NCI-H128 (cell line): ENCODE results near the gene PRKAR1A.

Experiments used
- DNase-seq: peaks from one replicate; lab custom pipeline; 2025; ENCODE audit not compliant: unreplicated experiment; lab: John Stamatoyannopoulos, UW

The PRKAR1A gene

DNA sequence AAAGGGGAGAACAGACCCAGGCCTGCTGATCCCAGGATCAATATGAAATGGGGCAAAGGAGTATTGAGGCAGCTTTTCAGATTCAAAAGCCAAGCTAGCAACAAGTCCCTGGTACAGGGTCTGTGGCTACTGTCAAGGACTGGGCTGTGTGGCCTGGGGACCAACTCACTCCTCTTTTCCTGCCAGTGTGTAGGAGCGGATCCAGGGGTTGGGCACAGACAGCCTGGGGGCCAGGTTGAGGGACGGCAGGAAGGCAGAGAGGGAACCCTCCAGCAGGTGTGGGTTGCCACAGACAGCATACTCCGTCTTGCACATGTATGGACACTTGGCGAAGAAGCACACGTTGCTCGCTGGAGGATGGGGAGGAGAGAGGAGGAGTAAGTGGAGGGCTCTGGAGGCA is 29.6 kb downstream of the PRKAR1A start:
- no peak for DNase-seq

DNA sequence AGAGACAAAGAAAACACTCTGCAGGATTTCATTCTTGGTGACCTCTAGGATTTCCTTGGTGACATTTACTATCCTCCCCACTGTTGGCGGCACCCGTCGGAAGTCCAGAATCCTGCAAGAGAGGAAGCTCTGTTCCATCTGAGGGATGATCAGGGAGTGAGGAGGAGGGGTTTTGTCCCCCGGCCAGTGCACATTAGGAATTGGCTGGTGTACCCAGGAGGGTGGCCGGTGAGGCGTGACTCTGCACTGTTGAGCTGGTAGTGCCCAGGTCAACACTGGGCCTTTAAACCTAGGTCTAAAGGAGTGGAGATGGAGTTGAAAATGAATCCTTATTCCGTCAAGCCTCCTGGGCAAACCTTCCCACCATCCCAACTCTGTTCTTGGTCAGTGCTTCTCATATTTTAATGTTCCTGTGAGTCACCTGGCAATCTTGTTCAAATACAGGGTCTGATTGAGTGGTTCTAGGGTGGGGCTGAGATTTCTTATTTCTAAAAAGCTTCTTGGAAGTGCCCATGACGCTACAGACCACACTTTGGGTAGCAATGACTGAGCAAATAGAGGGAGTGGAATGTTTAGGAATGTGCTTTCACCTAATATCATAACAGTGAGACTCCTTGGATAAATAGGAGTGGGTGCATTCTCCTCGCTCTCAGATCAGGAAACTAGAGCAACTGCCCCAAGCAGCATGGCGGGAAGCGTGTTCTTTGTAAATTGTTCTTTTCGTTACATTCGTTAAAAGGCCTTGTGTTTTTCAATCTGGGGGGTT is 30.7 kb downstream of the PRKAR1A start:
- DNase-seq, result no peak

GRCh38 chr17:68544111-68544915 is 32.1 kb downstream of the PRKAR1A start:
- DNase-seq, result no peak

DNA sequence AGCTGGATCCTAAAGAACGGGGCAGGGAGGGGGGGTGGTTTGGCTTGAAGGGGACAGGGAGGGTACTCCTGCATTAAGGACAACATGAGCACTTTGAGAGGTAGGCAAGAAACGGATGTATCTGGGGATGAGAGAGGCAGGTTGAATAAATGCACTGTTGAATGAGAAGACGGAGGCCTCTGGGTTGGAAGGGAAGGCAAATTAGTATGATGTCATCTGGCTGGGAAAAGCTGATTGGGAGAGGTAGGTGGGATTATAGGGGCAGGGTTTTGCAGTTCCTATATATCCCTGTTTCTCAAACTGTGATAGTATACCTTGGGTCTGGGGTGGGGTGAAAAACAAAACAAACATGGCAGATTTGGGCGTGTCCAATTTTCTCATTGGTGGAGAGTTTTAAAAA is 44.3 kb downstream of the PRKAR1A start:
- no peak for DNase-seq

DNA sequence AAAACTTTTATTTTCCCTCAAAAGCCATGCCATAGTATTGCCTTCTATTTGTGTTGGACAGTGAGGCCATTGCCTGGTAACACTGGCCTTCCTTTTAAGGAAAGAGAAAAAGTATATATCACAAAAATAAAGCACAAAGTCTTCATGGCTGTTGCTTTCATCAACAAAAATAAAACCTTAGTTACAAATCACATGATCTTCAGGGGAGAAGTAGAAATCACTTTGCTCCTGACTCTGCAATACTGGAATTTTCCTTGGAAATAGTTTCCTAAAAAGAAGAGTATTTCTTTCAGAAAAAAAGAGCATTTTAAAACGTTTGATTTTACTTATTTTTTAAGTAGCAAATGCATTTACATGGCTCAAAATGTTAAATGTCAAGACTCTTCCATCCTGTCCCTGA is 47.1 kb downstream of the PRKAR1A start:
- DNase-seq, result no peak

DNA sequence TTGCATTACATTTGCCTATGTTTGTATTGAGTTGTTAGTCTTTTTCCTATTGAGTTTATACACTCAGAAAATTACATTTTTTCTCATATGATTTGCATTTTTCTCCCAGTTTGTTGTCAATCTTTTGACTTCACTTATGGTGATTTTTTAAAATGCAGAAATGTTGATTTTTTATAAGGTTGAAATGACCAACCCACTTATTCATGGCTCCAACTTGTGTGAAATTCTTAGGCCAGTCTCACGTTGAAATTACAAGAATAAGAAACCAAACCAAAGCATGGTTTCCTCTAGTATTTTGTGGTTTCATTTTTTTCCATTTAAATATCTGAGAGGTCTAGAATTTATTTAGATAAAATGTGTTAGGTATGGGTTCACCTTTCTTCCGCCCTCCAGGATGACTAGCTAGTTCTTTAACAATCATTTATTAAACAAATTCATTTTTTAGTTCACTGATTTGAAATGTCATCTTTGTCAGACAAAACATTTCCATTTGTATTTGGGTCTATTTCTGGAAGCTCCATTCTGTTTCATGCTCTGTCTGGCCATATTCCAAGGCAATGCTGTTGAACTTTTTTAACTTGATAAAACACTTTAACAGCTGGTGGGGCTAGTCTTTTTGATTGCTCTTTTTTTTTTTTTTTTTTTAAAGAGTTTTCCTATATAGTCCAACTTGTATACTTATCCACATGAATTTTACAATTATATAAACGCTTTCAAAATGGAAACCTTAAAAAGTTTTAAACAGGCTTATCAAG is 48.9 kb downstream of the PRKAR1A start:
- DNase-seq, result no peak

GRCh38 chr17:68562736-68563135 is 50.5 kb downstream of the PRKAR1A start:
- no peak for DNase-seq

DNA sequence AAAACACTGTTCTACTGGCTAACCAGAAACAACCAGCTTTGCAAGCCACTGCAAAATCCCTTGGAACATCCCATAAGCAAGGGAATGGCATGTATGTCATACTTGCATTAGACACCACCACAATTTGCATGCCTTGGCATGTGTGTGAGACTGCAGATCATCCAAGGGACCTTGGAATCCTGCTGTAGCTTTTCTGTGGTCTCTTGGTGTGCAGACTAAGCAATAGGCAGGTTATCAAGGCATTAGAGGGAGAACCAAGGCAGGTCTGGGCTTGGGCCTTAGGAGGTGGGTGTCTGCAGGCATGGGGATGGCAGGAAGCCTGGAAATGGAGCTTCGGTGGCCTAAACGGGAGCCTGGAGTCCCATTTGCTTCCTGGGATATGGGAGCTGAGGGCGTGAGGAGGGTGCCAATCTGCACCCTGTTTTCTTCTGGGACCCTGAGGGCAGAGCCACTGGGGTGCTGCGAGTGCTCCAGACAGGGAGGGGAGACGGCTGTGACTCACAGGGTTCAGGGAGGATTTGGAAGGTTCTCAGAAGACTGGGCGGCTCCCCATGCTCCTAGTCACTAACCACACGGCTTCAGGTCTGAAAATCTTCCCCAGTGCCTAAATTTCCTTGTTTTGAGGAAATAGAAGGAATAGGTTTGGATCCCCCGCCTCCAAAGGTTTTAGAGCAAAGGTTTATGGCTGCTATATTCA is 52.3 kb downstream of the PRKAR1A start:
- DNase-seq, result no peak

DNA sequence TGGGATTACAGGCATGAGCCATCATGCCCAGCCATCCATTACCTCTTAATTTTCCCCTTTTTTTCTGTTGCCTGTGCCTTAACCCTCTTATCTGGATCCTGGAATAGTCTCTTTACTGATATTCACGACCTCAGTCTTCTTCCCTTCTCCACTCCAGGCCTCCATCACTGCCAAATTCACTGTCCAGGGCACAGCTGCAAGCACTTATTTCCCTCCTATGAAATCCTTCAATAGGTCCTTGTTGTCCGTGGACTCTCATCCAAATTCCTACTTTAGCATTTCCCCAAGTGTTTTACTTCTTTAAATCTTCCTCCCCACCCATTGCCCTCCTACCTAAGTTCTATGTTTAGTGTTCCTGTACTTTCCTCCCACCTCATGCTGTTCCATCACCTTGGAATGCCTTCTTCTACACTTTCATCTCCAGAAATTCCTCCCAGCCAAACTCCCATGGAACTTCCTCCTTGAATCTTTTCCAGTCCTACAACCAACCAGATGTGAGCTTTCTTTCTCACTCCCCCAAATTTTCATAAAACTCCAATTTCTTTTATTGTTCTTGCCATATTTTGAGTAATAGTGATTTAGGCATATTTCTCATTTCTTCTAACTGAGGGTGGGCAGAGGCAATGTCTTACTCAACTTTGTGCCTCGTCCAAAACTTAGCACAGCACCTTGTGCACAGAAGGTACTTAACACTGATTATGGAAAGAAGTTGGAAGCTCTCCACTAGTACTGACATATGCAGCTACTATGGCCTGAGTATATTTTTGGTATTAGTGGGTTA is 53.6 kb downstream of the PRKAR1A start:
- no peak for DNase-seq

DNA sequence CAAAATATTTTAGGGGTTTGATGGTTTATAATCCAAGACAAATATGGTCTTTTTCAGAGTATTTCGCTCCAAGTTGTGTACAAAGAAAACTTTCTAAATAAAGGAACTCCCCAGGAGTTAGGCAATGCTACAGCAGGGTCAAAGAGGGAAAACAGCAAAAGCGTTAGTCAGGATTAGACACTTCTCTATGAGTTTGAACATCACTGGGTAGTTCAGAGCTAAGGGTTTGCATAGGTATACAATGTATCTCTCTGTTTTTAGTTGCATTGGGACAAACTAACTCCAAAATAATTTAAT is 54.2 kb downstream of the PRKAR1A start:
- no peak for DNase-seq

- DNase-seq, result no peak
Observed at GRCh38 chr17:68567035-68567434, 54.8 kb downstream of the PRKAR1A start.

DNA sequence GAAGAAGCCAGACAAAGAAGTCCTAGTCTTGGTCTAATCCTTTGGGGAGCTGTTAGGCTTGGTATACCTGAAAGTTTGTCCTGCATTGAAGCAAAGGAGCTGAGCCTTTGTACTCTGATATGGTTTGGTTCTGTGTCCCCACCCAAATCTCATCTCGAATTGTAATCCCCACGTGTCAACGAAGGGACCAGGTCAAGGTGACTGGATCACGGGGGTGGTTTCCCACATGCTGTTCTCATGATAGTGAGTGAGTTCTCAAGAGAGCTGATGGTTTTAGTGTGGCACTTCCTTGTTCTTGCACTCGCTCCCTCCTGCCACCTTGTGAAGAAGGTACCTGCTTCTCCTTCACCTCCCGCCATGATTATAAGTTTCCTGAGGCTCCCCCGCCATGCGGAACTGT is 55.4 kb downstream of the PRKAR1A start:
- no peak for DNase-seq

- no peak for DNase-seq
Observed at GRCh38 chr17:68568581-68568980, 56.4 kb downstream of the PRKAR1A start.

DNA sequence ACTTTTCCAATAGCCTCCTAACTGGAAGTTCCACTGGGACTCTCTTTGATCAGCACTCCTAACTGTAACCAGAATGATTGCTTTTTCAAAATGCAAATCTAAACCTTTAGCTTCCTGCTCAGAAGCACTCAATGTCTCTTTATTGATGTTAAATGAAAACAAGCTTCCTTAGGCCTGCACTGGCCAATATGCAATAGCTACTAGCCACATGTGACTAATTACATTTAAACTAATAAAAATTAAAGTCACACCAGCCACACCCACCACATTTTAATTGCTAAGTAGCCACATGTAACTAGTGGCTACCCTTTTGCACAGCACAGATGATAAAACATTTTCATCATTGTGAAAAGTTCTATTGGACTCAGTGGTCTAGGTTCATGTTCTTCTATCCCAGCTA is 57.1 kb downstream of the PRKAR1A start:
- no peak for DNase-seq

GRCh38 chr17:68570526-68570925 is 58.3 kb downstream of the PRKAR1A start:
- no peak for DNase-seq

DNA sequence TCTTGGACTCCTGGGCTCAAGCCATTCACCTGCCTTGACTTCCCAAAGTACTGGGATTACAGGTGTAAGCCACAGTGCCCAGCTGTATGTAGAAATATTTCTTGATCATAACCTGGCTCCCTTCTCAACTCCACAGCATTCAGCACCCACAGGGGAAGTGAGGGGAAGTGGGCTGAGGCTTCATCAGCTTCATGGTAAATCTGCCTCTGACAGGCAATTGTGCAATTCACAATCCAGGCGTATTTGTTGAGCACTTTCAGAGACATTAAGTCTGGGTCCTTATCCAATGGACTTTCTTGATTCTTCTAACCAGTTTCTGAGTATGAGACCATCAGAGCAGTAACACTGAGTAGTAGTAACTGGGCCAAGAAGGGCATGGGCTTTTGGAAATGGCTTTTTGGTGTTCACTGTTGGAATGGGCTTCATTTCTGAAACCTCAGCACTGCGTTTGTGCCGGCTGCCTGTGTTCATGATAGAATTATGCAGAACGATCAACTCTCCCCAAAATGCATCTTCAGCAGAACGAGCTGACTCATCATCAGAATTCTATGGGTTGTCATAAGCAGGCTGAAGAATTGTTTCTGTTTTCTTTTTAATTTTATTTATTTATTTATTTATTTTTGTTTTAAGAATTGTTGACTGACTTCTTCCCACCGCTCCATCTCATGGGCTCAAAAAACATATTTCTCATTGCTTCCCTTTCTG is 60.1 kb downstream of the PRKAR1A start:
- no peak for DNase-seq

GRCh38 chr17:68573338-68573737 is 61.1 kb downstream of the PRKAR1A start:
- no peak for DNase-seq

- no peak for DNase-seq
Observed at GRCh38 chr17:68576137-68576536, 63.9 kb downstream of the PRKAR1A start.

GRCh38 chr17:68576811-68577496 is 64.7 kb downstream of the PRKAR1A start:
- no peak for DNase-seq

GRCh38 chr17:68577497-68577821 is 65.2 kb downstream of the PRKAR1A start:
- no peak for DNase-seq
